ENCODE measurements around the gene KIAA1958.

The KIAA1958 gene

GRCh38 chr9:112529316-112529715, 42.7 kb downstream of the KIAA1958 start:
- DNase-seq (ENCODE audit: low spot score): no peak

DNA sequence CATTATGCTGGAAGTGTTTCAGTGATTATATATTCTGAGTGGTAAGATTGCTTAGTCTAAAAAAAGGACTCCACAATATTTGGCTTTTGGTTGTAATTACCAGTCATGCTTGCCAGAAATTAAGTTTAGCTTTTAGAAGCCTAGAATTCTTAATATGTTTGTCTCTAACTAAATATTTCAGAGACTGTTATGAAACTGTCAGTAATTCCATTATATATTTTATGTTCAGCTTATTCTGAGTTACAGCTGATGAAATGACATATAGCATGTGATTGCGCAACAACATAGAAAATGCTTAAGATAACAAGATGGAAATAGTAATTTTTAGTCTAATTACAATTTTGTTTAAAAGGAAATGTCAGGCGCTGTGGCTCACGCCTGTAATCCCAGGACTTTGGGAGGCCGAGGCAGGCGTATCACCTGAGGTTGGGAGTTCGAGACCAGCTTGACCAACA, 44.2 kb downstream of the KIAA1958 start:
- no peak for DNase-seq (ENCODE audit: low spot score)

DNA sequence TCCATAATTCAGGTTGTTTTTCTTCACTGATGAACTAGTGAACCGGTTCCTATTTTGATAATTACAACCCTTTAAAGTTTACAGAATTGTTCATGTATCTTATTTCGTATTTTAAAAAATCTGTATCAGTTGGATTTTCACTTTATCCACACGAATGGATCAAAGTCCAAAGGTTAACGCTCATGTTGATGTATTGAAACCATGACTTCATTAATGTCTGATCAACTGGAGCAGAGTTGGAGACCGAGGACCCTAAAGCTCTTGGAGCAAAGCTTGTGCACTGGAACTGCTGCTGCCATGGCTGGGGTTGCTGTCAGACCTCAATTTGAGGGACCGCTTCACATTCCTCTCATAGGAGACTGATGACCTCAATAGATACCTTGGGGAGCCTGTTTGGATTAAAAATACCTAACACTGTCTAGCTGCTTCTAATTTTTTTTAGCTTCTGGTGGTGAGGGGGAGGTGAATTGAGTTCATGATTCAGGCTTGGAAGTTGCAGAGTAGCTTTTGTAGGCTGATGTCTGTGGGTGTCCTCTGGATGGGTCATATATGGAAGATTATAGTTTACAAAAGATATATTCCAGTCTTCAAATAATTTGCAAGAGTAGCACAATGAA, 45.1 kb downstream of the KIAA1958 start:
- DNase-seq (ENCODE audit: low spot score): no peak

- DNase-seq (ENCODE audit: low spot score): no peak
Measured at GRCh38 chr9:112532427-112532826, 45.8 kb downstream of the KIAA1958 start.

GRCh38 chr9:112533660-112534059, 47.0 kb downstream of the KIAA1958 start:
- DNase-seq (ENCODE audit: low spot score): no peak

DNA sequence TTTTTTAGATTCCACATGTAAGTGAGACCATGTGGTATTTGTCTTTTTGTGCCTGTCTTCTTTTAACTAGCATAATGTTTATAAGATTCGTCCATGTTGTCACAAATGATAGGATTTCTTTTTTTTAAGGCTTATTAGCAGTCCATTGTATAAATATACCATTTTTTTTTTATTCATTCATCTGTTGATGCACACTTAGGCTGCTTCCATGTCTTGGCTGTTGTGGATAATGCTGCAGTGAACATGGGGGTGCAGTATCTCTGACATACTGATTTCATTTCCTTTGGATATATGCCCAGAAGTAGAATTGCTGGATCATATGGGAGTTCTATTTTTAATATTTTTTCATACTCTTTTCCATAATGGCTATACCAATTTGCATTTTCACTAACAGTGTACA, 48.7 kb downstream of the KIAA1958 start:
- no peak for DNase-seq (ENCODE audit: low spot score)

DNA sequence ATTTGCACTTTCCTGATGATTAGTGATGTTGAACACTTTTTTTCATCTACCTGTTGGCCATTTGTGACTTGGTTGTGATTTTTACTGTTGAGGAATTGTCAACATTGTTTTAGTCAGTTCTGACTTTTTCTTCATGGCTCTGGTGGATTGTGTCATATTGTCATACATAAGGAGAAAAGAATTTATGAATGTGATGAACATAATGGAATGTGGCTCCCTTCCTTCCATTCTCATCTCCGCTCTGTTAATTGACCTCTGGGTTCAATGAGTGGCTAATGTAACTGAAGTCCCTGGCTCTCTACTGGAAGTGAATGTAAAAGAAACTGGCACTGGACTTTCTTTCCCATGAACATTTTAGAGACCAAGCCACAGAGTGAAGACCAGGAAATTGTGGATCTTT, 49.2 kb downstream of the KIAA1958 start:
- no peak for DNase-seq (ENCODE audit: low spot score)

DNA sequence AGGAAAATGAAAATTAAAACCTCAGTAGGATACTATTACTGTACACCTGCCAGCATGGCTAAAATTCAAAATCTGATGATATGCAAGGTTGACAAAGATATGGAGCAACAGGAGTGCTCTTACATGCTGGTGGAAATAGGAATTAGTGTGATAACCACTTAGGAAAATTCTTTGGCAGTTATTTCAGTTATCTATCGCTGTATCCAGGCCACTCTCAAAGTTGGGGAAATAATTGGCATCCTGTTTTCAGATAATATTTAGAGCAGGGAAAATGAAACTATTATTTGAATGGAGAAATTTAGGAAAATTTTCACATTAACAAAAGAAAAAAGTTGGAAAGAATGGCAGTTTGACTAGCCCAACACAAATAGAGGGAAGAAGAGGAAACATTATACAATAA, 50.9 kb downstream of the KIAA1958 start:
- DNase-seq (ENCODE audit: low spot score): no peak

GRCh38 chr9:112540800-112541199, 54.2 kb downstream of the KIAA1958 start:
- DNase-seq (ENCODE audit: low spot score): no peak

GRCh38 chr9:112541685-112542084, 55.1 kb downstream of the KIAA1958 start:
- no peak for DNase-seq (ENCODE audit: low spot score)

DNA sequence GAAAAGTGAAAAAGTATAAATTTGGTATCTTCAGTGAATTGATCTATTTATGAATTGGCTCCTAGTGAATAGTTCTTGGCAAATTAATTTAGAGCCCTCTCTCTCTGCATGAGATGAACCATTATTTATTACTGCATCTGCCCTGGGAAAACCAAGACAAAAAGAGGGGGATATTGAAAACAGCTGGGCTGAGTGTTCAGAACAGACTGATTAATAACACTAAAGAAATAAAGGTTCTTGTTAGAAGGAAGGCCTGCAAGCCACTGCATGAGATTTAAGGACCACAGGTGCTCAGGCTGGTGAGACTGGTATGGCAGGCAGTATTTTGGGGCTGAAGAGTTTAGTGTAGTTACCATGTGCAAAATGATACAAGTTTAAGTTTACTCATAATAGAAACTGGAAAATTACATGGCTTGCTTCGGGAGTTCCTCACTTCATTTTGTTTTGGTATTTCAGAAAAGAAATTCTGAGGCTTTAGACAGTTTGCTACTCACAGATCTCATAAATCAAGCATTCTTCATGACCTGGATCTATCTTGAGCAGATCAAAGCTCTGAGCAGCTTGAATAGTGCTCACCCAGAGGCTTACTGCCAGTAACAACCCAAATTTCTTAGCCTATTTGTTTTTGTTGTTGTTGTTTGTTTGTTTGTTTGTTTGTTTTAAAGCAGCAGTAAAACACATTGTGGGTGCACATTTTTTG, 56.1 kb downstream of the KIAA1958 start:
- DNase-seq (ENCODE audit: low spot score): no peak

DNA sequence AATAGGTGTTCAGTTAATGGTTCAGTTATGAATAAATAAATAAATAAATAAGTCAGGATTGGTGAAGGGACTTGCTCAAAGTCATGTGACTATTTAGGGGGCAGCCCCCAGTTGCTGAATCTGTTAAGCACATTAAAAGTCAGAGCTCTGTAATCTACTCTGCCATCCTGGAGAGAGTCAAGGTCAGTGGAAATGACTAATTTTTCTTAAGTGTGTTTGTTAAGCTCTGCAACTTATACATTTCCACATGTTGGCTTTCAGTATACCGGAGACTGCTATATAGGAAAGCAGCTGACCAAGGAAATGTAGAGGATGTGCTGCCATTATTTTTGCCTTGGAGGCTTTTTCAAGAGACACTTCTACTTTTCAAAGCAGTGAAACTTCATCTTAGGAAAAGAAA, 57.9 kb downstream of the KIAA1958 start:
- no peak for DNase-seq (ENCODE audit: low spot score)

GRCh38 chr9:112545237-112545636, 58.6 kb downstream of the KIAA1958 start:
- no peak for DNase-seq (ENCODE audit: low spot score)

GRCh38 chr9:112546149-112547012, 59.8 kb downstream of the KIAA1958 start:
- no peak for DNase-seq (ENCODE audit: low spot score)

DNA sequence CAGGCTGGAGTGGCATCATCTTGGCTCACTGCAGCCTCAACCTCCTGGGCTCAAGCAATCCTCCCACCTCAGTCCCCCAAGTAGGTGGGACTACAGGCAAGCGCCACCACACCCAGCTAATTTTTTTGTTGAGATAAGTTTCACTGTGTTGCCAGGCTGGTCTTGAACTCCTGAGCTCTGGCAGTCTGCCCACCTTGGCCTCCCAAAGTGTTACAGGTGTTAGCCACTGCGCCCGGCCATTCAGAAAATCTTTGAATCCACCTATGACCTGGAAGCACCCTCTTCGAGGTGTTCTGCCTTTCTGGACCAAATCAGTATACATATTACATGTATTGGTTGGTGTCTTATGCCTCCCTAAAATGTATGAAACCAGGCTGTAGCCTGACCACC, 61.4 kb downstream of the KIAA1958 start:
- no peak for DNase-seq (ENCODE audit: low spot score)

DNA sequence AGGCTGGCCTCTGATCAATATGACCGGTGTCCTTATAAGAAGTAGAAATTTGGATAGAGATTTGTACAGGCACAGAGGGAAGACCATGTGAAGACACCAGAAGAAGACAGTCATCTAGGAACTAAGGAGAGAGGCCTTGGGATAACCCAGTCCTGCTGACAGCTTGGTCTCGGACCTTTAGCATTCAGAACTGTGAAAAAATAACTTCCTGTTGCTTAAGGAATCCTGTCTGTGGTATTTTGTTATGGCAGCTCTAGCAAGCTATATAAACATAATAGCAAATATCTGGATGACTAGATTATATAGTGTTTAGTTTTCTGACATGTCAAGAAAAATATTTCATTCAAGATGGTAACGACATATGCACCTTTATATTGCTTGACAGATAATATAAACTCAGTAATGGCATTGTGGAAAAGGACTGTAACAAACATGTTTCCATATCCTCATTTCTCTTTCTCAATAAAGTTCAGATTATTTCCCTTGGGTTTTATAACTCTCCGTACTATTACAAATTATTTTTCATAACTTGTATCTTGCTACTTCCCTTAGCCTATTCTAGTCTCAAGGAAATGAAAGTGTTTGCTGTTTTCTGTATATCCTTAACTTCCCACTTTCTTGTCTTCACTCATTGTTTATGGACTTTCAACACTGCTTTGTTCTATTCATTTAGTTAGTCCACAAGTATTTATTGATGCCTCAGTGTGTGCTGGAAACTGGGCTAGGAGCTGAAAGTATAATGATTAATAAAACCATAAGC, 62.4 kb downstream of the KIAA1958 start:
- no peak for DNase-seq (ENCODE audit: low spot score)

GRCh38 chr9:112550531-112550930, 63.9 kb downstream of the KIAA1958 start:
- DNase-seq (ENCODE audit: low spot score): no peak

GRCh38 chr9:112551641-112552040, 65.0 kb downstream of the KIAA1958 start:
- DNase-seq (ENCODE audit: low spot score): no peak

GRCh38 chr9:112552229-112553056, 65.8 kb downstream of the KIAA1958 start:
- no peak for DNase-seq (ENCODE audit: low spot score)

GRCh38 chr9:112553256-112553826, 66.7 kb downstream of the KIAA1958 start:
- no peak for DNase-seq (ENCODE audit: low spot score)

DNA sequence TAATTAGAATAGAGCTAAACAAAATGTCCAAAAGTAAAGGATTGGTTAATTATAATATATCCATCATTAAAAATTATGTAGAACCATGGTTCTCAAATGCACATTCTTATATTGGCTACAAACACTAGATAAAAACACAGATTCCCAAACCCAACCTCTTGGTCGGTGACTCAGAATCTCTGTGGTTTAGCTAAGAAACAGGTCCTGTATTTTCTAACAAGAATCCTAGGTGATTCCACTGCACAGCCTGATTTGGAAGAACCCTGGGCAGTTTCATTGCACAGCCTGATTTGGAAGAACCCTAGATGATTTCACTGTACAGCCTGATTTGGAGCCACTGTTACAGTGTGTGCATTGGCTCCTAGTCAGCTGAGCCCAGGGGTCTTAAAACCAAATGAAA, 67.9 kb downstream of the KIAA1958 start:
- DNase-seq (ENCODE audit: low spot score): no peak
